ENCODE data around the gene PIAS4. TPM values are rescaled to one million over a fixed set of nuclear protein-coding genes. Genes with fewer than 3 reads are reported as not detected.

The PIAS4 gene
- total and polyA plus RNA-seq, 4 donors, result 24.8 to 37.7 (median 29.7) TPM

- H3K4me1 ChIP-seq (ENCODE audit: control insufficient read depth, insufficient read depth, low read length), result peaks cover 65% of the 10 kb centered on the region
- H3K9me3 ChIP-seq (ENCODE audit: control insufficient read depth, insufficient read depth, low read length), result no peaks in the 10 kb centered on the region
- peaks cover 84% of the 10 kb centered on the region for H3K36me3 ChIP-seq (ENCODE audit: control insufficient read depth, insufficient read depth, low read length)
- peak overlapping the region; percentile 90 for H3K27ac ChIP-seq (ENCODE audit: low read depth, low read length)
- no peak overlapping the region for H3K4me3 ChIP-seq (ENCODE audit: low read depth, low read length)
- WGBS (ENCODE audit: insufficient coverage), result 47% methylated on average over 19 of the region's 30 CpGs
- H3K27me3 ChIP-seq (ENCODE audit: control insufficient read depth, insufficient read depth, low read length), result no peaks in the 10 kb centered on the region
- peak in 2 of 6 donors; percentile 44 to 76 for DNase-seq (ENCODE audit: low read depth in 4 of 6, low spot score in 6 of 6)
These were observed 51.3 kb downstream of the PIAS4 start for GRCh38 chr19:4058693-4059452.

- Histone ChIP-seq H3K9me3 (ENCODE audit: control insufficient read depth, insufficient read depth, low read length) (no peaks in the 10 kb centered on the region), H3K27ac (ENCODE audit: low read depth, low read length) (peak overlapping the region; percentile 90), H3K4me3 (ENCODE audit: low read depth, low read length) (no peak overlapping the region), H3K36me3 (ENCODE audit: control insufficient read depth, insufficient read depth, low read length) (peaks cover 84% of the 10 kb centered on the region), H3K27me3 (ENCODE audit: control insufficient read depth, insufficient read depth, low read length) (no peaks in the 10 kb centered on the region), H3K4me1 (ENCODE audit: control insufficient read depth, insufficient read depth, low read length) (peaks cover 70% of the 10 kb centered on the region)
- 37% methylated on average over 12 of the region's 19 CpGs for WGBS (ENCODE audit: insufficient coverage)
- no peak for DNase-seq (ENCODE audit: low read depth in 4 of 6, low spot score in 6 of 6)
These were observed 51.9 kb downstream of the PIAS4 start for GRCh38 chr19:4059453-4059871.

- Histone ChIP-seq H3K36me3 (ENCODE audit: control insufficient read depth, insufficient read depth, low read length) (peaks cover 81% of the 10 kb centered on the region), H3K27me3 (ENCODE audit: control insufficient read depth, insufficient read depth, low read length) (no peaks in the 10 kb centered on the region), H3K9me3 (ENCODE audit: control insufficient read depth, insufficient read depth, low read length) (no peaks in the 10 kb centered on the region), H3K4me3 (ENCODE audit: low read depth, low read length) (no peak overlapping the region), H3K27ac (ENCODE audit: low read depth, low read length) (peak overlapping the region; percentile 90), H3K4me1 (ENCODE audit: control insufficient read depth, insufficient read depth, low read length) (peaks cover 73% of the 10 kb centered on the region)
- 74% methylated on average over 34 of the region's 42 CpGs for WGBS (ENCODE audit: insufficient coverage)
- no peak for DNase-seq (ENCODE audit: low read depth in 4 of 6, low spot score in 6 of 6)
These were observed 52.5 kb downstream of the PIAS4 start for GRCh38 chr19:4059891-4060620.

GRCh38 chr19:4060621-4061177 lies 53.2 kb downstream of the PIAS4 start:
- Histone ChIP-seq H3K4me3 (ENCODE audit: low read depth, low read length) (no peak overlapping the region), H3K36me3 (ENCODE audit: control insufficient read depth, insufficient read depth, low read length) (peaks cover 77% of the 10 kb centered on the region)

GRCh38 chr19:4061178-4061682 lies 53.7 kb downstream of the PIAS4 start:
- no peak overlapping the region for H3K4me3 ChIP-seq (ENCODE audit: low read depth, low read length)
- DNase-seq (ENCODE audit: low read depth in 4 of 6, low spot score in 6 of 6), result peak in 1 of 6 donors; percentile 6
- H3K27ac ChIP-seq (ENCODE audit: low read depth, low read length), result no peak overlapping the region
- H3K9me3 ChIP-seq (ENCODE audit: control insufficient read depth, insufficient read depth, low read length), result no peaks in the 10 kb centered on the region
- no peaks in the 10 kb centered on the region for H3K27me3 ChIP-seq (ENCODE audit: control insufficient read depth, insufficient read depth, low read length)
- H3K36me3 ChIP-seq (ENCODE audit: control insufficient read depth, insufficient read depth, low read length), result peaks cover 75% of the 10 kb centered on the region
- peaks cover 73% of the 10 kb centered on the region for H3K4me1 ChIP-seq (ENCODE audit: control insufficient read depth, insufficient read depth, low read length)
- WGBS (ENCODE audit: insufficient coverage), result 33% methylated on average over 21 of the region's 23 CpGs

More at GRCh38 chr19:4060621-4061177, 53.2 kb downstream of the PIAS4 start:
- H3K4me1 ChIP-seq (ENCODE audit: control insufficient read depth, insufficient read depth, low read length), result peaks cover 73% of the 10 kb centered on the region
- H3K9me3 ChIP-seq (ENCODE audit: control insufficient read depth, insufficient read depth, low read length), result no peaks in the 10 kb centered on the region
- no peaks in the 10 kb centered on the region for H3K27me3 ChIP-seq (ENCODE audit: control insufficient read depth, insufficient read depth, low read length)
- WGBS (ENCODE audit: insufficient coverage), result 89% methylated on average over 15 of the region's 16 CpGs
- peak overlapping the region; percentile 29 for H3K27ac ChIP-seq (ENCODE audit: low read depth, low read length)
- peak in 1 of 6 donors; percentile 1 for DNase-seq (ENCODE audit: low read depth in 4 of 6, low spot score in 6 of 6)

GRCh38 chr19:4061683-4062418 lies 54.3 kb downstream of the PIAS4 start:
- Histone ChIP-seq H3K27ac (ENCODE audit: low read depth, low read length) (no peak overlapping the region), H3K9me3 (ENCODE audit: control insufficient read depth, insufficient read depth, low read length) (no peaks in the 10 kb centered on the region), H3K4me3 (ENCODE audit: low read depth, low read length) (no peak overlapping the region), H3K27me3 (ENCODE audit: control insufficient read depth, insufficient read depth, low read length) (no peaks in the 10 kb centered on the region), H3K36me3 (ENCODE audit: control insufficient read depth, insufficient read depth, low read length) (peaks cover 74% of the 10 kb centered on the region), H3K4me1 (ENCODE audit: control insufficient read depth, insufficient read depth, low read length) (peaks cover 73% of the 10 kb centered on the region)
- 78% methylated on average over 26 of the region's 29 CpGs for WGBS (ENCODE audit: insufficient coverage)
- DNase-seq (ENCODE audit: low read depth in 4 of 6, low spot score in 6 of 6), result no peak

GRCh38 chr19:4062419-4063368 lies 55.2 kb downstream of the PIAS4 start:
- no peaks in the 10 kb centered on the region for H3K9me3 ChIP-seq (ENCODE audit: control insufficient read depth, insufficient read depth, low read length)
- H3K27me3 ChIP-seq (ENCODE audit: control insufficient read depth, insufficient read depth, low read length), result no peaks in the 10 kb centered on the region
- H3K27ac ChIP-seq (ENCODE audit: low read depth, low read length), result no peak overlapping the region
- peak overlapping the region; percentile 52 for H3K4me3 ChIP-seq (ENCODE audit: low read depth, low read length)
- 81% methylated on average over 24 of the region's 30 CpGs for WGBS (ENCODE audit: insufficient coverage)
- H3K4me1 ChIP-seq (ENCODE audit: control insufficient read depth, insufficient read depth, low read length), result peaks cover 72% of the 10 kb centered on the region
- DNase-seq (ENCODE audit: low read depth in 4 of 6, low spot score in 6 of 6), result no peak
- H3K36me3 ChIP-seq (ENCODE audit: control insufficient read depth, insufficient read depth, low read length), result peaks cover 70% of the 10 kb centered on the region

GRCh38 chr19:4063369-4064148 lies 56.0 kb downstream of the PIAS4 start:
- Histone ChIP-seq H3K4me1 (ENCODE audit: control insufficient read depth, insufficient read depth, low read length) (peaks cover 71% of the 10 kb centered on the region), H3K36me3 (ENCODE audit: control insufficient read depth, insufficient read depth, low read length) (peaks cover 61% of the 10 kb centered on the region), H3K27me3 (ENCODE audit: control insufficient read depth, insufficient read depth, low read length) (no peaks in the 10 kb centered on the region), H3K4me3 (ENCODE audit: low read depth, low read length) (peak overlapping the region; percentile 52), H3K27ac (ENCODE audit: low read depth, low read length) (peak overlapping the region; percentile 84), H3K9me3 (ENCODE audit: control insufficient read depth, insufficient read depth, low read length) (no peaks in the 10 kb centered on the region)
- peak in 1 of 6 donors; percentile 2 for DNase-seq (ENCODE audit: low read depth in 4 of 6, low spot score in 6 of 6)
- WGBS (ENCODE audit: insufficient coverage), result 49% methylated on average over 26 of the region's 31 CpGs

All from spinal cord (tissue), 10 donors.